GM12801 (cell line): ENCODE results near the gene NEK4.

ENCODE experiments used
- CTCF ChIP-seq: IDR thresholded peaks from one replicate; pipeline ENCODE4 v1.5.1; 2011; ENCODE audit warnings: control low read depth; ENCODE audit not compliant: insufficient read length; ENCODE audit errors: extremely low read depth

Gene NEK4

GRCh38 chr3:52707585-52707984 lies 63.2 kb downstream of the NEK4 start:
- no peak for TF ChIP-seq CTCF

GRCh38 chr3:52705688-52706686 lies 64.8 kb downstream of the NEK4 start, which contains the start of the genes GLT8D1 and SPCS1:
Gene GLT8D1, minus strand, starts transcription at chr3:52705791. Its CDS starts 5,331 bp downstream, at chr3:52700460.
Gene SPCS1, plus strand, starts transcription at chr3:52706106. Its CDS starts 141 bp downstream, at chr3:52706247.
- no peak for TF ChIP-seq CTCF

DNA sequence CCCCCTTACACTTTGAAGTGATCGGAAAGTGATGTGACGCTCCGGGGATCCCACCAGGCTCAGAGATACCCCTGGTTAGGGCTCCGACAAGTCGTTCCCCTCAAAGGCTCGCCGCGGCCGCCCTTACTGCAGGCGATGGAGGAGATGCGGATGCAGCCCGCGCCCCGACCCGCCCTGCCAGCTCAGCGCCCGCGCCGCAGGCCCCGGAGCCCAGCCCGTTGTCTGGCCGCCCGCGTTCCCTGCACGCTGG lies 65.4 kb downstream of the NEK4 start:
- no peak for TF ChIP-seq CTCF

GRCh38 chr3:52704611-52705437 lies 65.9 kb downstream of the NEK4 start:
- no peak for TF ChIP-seq CTCF

DNA sequence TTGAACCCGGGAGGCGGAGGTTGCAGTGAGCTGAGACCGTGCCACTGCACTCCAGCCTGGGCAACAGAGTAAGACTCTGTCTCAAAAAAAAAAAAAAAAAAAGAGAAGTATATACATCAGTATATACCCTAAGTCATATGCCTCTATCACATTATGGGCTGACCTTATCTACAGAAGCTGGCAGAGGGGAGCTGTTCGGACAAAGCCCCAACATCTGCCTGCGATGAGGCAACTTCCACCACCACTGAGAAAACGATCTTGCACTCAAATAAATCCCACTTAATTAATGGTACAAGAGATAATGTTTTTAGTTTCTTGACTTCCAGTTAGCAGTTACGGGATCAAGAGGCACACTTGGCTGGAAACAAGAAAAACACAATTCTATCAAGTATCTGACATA lies 67.4 kb downstream of the NEK4 start:
- no peak for TF ChIP-seq CTCF

DNA sequence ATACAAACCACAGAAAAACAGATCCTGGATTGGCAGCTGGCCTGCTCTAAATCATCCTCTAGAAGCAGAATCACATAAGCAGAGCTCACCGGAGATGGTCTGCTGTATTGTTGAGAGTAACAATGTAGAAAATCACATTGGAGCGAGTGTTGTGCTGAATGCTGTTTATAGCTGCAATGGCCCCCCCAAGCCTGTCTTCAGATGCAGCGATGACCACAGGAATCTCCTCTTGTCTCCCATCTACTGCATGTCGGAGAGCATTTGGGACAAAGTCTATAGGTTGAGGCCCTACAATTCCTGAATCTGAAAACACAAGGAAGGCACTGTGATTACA lies 73.1 kb downstream of the NEK4 start:
- no peak for TF ChIP-seq CTCF

DNA sequence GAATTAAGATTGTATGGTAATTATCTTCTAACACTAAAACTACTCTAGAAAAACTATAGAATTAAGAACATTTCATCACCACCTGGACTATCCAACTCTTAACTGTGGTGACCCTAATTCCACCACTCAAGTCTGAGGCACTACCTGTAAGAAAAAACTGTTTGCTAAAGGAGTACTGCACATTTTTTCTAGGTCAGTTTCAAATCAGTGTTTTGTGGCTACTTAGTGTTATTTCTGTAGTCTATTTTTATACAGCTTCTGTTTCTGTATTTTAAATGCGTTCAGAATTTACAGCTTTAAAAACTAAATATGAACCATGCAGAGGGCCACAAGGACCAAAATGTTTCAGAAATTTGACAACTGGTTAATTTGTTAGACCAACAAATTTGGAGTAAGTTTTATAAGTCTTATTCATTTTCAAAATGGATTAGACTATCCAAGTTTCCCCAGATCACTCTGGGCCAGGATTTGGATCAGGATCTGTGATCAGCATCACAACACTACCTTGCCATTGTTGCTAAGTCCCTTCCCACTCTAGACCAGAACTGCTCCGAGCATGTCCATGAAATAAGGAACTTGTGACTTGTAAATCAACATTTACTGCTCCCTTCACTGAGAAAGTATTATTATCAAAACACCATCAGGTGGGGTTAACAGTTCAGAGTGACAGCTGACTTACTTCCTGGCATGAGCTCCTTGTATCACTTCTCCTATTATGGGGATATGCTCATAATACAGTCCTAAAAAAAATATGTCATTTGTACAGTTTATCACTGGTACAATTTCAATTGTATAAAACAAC lies 73.7 kb downstream of the NEK4 start:
- no peak for TF ChIP-seq CTCF
